ENCODE results near the gene TGDS. TPM values are rescaled to one million over a fixed set of nuclear protein-coding genes. Genes with fewer than 3 reads are reported as not detected.

TGDS gene
- total RNA-seq, 2 experiments from 2014 or later, result 7.7 to 8.0 TPM

DNA sequence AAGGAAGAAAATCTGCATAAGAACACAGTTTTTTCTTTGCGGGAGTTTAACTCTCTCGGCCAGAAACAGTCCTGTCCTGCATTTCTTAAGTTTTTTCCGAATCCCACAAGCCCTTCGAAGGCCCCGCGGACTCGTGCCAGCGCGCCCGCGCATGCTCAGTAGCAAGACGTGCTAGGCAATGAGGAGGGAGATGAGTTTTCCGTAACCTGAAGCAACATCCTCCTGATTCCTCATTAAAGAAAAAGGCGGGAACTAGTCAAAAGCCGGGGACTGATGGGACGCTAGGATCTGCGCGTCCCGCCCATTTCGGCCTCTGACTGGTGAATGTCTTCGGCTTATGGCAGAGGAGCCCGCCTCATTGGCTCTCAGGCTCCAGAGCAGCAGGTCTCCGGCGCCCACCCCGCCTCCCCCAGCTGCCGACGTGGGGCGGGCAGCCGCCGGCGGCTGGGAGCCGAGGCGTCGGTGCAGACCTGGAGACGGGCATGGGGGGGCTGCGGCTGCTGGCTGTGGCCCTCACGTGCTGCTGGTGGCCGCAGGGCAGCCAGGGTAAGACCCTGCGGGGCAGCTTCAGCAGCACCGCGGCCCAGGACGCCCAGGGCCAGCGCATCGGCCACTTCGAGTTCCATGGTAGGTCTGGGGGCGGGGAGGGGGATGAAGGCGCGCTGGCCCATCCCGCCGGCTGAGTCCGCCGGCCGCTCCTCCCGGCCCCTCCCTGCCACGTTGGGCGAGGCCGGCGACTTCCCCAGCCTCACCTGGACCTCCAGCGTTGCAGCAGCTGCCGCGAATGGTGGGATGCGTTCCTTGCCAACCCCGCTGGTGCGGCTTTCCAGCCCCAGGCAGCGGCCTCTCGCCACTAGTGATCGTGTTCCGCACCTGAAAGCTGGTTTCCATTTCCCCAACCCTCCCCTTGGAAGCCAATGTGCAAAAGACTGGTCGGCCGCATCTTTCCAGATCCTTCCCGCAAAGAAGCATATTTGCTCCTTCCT is 5.8 kb upstream of the TGDS start, which contains the start of gene GPR180:
Gene GPR180, plus strand, starts transcription at position 412 of the 986 bp plus-strand sequence. Its CDS starts 71 bp downstream, at position 483.
- no peaks in the 10 kb centered on the region for H3K9me3 ChIP-seq (ENCODE audit: low read length)
- peak within 1 kb of the TSS; percentile 94 for H3K4me3 ChIP-seq (ENCODE audit: low read depth, low read length, poor library complexity, severe bottlenecking)

DNA sequence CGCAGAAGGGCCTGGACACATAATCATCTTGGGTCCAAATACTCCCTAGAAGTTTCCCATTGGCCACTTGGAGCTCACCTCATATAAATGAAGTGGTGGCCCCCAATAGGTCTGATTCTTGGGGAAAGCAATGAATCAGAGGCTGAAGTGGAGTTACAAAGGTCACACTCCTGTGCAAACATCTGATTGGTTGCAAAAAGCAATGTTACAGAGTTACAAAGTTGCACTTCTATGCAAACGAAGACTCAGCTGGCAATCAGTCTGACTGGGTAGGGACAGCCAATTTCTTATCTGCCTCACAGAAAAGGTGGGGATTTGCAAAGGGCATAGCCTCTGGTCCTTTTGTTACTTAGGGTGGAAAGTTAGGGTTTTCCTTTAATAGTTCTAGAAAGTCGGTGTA is 3.9 kb upstream of the TGDS start:
- H3K27ac ChIP-seq (ENCODE audit: low read depth, low read length, poor library complexity, severe bottlenecking), result no peak overlapping the region
- no peak for DNase-seq (ENCODE audit: low spot score)
- H3K4me2 ChIP-seq (ENCODE audit: low read length), result no peak overlapping the region
- H2AFZ ChIP-seq (ENCODE audit: low read length), result no peak overlapping the region
- H3K4me1 ChIP-seq (ENCODE audit: insufficient read depth, low read length, poor library complexity, severe bottlenecking), result peaks cover 15% of the 10 kb centered on the region
- no peak overlapping the region for H3K4me3 ChIP-seq (ENCODE audit: low read depth, low read length, poor library complexity, severe bottlenecking)
- intact Hi-C loops (cut with micrococcal nuclease; ENCODE audit: unreplicated experiment), result loop anchor here (5.0 to 10.0 kb wide), 2 partner anchors 53 to 95 kb away; no protein-coding TSS in a partner anchor
- POLR2A ChIA-PET, result interaction anchor here (0.6 kb wide), 1 partner anchor 11 kb away, joined by 4 read pairs; no protein-coding TSS in a partner anchor
- no peaks in the 10 kb centered on the region for H3K9me2 ChIP-seq (ENCODE audit: insufficient read depth, low read length)
- H3K9me3 ChIP-seq (ENCODE audit: low read length), result no peaks in the 10 kb centered on the region
- H4K20me1 ChIP-seq (ENCODE audit: insufficient read depth, low read length), result no peaks in the 10 kb centered on the region
- BruUV-seq (replicated peaks), result no TSS peak
- peaks cover 29% of the 10 kb centered on the region for H3K79me2 ChIP-seq (ENCODE audit: insufficient read depth, low read depth, low read length)
- H3K36me3 ChIP-seq (ENCODE audit: insufficient read depth, low read length), result no peaks in the 10 kb centered on the region
- no peak for TF ChIP-seq EZH2phosphoT487 (IDR thresholded peaks at IDR 0.05; ENCODE audit: borderline replicate concordance, low read depth, low read length)
- TF ChIP-seq, protein P1, sequence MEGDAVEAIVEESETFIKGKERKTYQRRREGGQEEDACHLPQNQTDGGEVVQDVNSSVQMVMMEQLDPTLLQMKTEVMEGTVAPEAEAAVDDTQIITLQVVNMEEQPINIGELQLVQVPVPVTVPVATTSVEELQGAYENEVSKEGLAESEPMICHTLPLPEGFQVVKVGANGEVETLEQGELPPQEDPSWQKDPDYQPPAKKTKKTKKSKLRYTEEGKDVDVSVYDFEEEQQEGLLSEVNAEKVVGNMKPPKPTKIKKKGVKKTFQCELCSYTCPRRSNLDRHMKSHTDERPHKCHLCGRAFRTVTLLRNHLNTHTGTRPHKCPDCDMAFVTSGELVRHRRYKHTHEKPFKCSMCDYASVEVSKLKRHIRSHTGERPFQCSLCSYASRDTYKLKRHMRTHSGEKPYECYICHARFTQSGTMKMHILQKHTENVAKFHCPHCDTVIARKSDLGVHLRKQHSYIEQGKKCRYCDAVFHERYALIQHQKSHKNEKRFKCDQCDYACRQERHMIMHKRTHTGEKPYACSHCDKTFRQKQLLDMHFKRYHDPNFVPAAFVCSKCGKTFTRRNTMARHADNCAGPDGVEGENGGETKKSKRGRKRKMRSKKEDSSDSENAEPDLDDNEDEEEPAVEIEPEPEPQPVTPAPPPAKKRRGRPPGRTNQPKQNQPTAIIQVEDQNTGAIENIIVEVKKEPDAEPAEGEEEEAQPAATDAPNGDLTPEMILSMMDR (conservative IDR thresholded peaks at IDR 0.05; ENCODE audit: low read length), result no peak
- CTCF ChIA-PET (ENCODE audit: unreplicated experiment), result no interaction called here

More for the DNA sequence above, 5.8 kb upstream of the TGDS start, which contains the start of gene GPR180:
- intact Hi-C loops (cut with micrococcal nuclease; ENCODE audit: unreplicated experiment), result loop anchor here (5.0 kb wide), 1 partner anchor 54 kb away; no protein-coding TSS in a partner anchor
- DNase-seq (ENCODE audit: low spot score), result peak; percentile 95
- peaks cover 15% of the 10 kb centered on the region for H3K36me3 ChIP-seq (ENCODE audit: insufficient read depth, low read length)
- BruUV-seq (replicated peaks), result no TSS peak
- peaks cover 20% of the 10 kb centered on the region for H3K79me2 ChIP-seq (ENCODE audit: insufficient read depth, low read depth, low read length)
- no peaks in the 10 kb centered on the region for H4K20me1 ChIP-seq (ENCODE audit: insufficient read depth, low read length)
- TF ChIP-seq, protein P1 (conservative IDR thresholded peaks at IDR 0.05; ENCODE audit: low read length), result no peak
- no peak for TF ChIP-seq EZH2phosphoT487 (IDR thresholded peaks at IDR 0.05; ENCODE audit: borderline replicate concordance, low read depth, low read length)
- H3K9me2 ChIP-seq (ENCODE audit: insufficient read depth, low read length), result no peaks in the 10 kb centered on the region
- ChIA-PET CTCF (ENCODE audit: unreplicated experiment) (no interaction called here), POLR2A (no interaction called here)
- peak within 1 kb of the TSS; percentile 35 for H3K27ac ChIP-seq (ENCODE audit: low read depth, low read length, poor library complexity, severe bottlenecking)
- peak within 1 kb of the TSS; percentile 64; the same call in 1 of the 2 replicates for H2AFZ ChIP-seq (ENCODE audit: low read length)
- peak within 1 kb of the TSS; percentile 97 for H3K4me2 ChIP-seq (ENCODE audit: low read length)
- H3K4me1 ChIP-seq (ENCODE audit: insufficient read depth, low read length, poor library complexity, severe bottlenecking), result peaks cover 11% of the 10 kb centered on the region

Data from OCI-LY7 (cell line).